Stomach smooth muscle (tissue), 2 donors: ENCODE data around the gene ATF7.

Source experiments
- H3K27ac ChIP-seq: one replicate; pipeline ENCODE4 v1.7.0; 2013; ENCODE audit warnings: mild to moderate bottlenecking, low read length, inconsistent platforms
- H3K27me3 ChIP-seq, 2 donors: one replicate each; pipeline ENCODE4 v1.7.0; 2013; ENCODE audit warnings: low read length in 2 of 2; ENCODE audit not compliant: insufficient read depth in 2 of 2, control insufficient read depth in 1 of 2
- H3K36me3 ChIP-seq, 2 donors: one replicate each; pipeline ENCODE4 v1.7.0; 2013; ENCODE audit warnings: low read length in 2 of 2; ENCODE audit not compliant: control insufficient read depth in 2 of 2, insufficient read depth in 2 of 2
- H3K4me1 ChIP-seq: one replicate; pipeline ENCODE4 v1.7.0; 2013; ENCODE audit warnings: low read length; ENCODE audit not compliant: control insufficient read depth, insufficient read depth
- H3K4me3 ChIP-seq, 2 donors: one replicate each; pipeline ENCODE4 v1.7.0; 2013; ENCODE audit warnings: low read length in 2 of 2
- H3K9ac ChIP-seq, 2 donors: one replicate each; pipeline ENCODE4 v1.7.0; 2013; ENCODE audit warnings: low read length in 2 of 2, mild to moderate bottlenecking in 1 of 2
- H3K9me3 ChIP-seq, 2 donors: one replicate each; pipeline ENCODE4 v1.7.0; 2013; ENCODE audit warnings: low read length in 2 of 2; ENCODE audit not compliant: control insufficient read depth in 2 of 2
- donor health status: healthy.
- donor health status: Pancreatic carcinoma.

ATF7 gene

GRCh38 chr12:53502983-53503728 is 123.0 kb downstream of the ATF7 start:
- no peak overlapping the region for H3K4me3 ChIP-seq
- H3K9me3 ChIP-seq: no peaks in the 10 kb centered on the region
- peaks cover 36% of the 10 kb centered on the region for H3K4me1 ChIP-seq
- H3K27ac ChIP-seq: no peak overlapping the region
- H3K9ac ChIP-seq: peak overlapping the region in 1 of 2 donors; percentile 6
- H3K36me3 ChIP-seq: peaks cover 14 to 23% of the 10 kb centered on the region in 2 donors
- no peaks in the 10 kb centered on the region for H3K27me3 ChIP-seq

GRCh38 chr12:53502331-53502730 is 123.9 kb downstream of the ATF7 start:
- peaks cover 36% of the 10 kb centered on the region for H3K4me1 ChIP-seq
- peak overlapping the region in 1 of 2 donors; percentile 90 for H3K4me3 ChIP-seq
- H3K27ac ChIP-seq: peak overlapping the region; percentile 99
- H3K9me3 ChIP-seq: no peaks in the 10 kb centered on the region
- peaks cover 14 to 25% of the 10 kb centered on the region in 2 donors for H3K36me3 ChIP-seq
- no peaks in the 10 kb centered on the region for H3K27me3 ChIP-seq
- peak overlapping the region in 1 of 2 donors; percentile 29 for H3K9ac ChIP-seq

GRCh38 chr12:53501615-53502181 is 124.5 kb downstream of the ATF7 start:
- no peaks in the 10 kb centered on the region for H3K9me3 ChIP-seq
- H3K4me1 ChIP-seq: peaks cover 36% of the 10 kb centered on the region
- no peaks in the 10 kb centered on the region for H3K27me3 ChIP-seq
- peaks cover 14 to 21% of the 10 kb centered on the region in 2 donors for H3K36me3 ChIP-seq
- peak overlapping the region; percentile 65 to 90 for H3K4me3 ChIP-seq
- H3K9ac ChIP-seq: peak overlapping the region; percentile 51 to 88
- H3K27ac ChIP-seq: peak overlapping the region; percentile 99

- Histone ChIP-seq H3K4me1 (peaks cover 36% of the 10 kb centered on the region), H3K9ac (peak within 1 kb of the TSS; percentile 88 to 98), H3K27ac (peak within 1 kb of the TSS; percentile 99), H3K27me3 (no peaks in the 10 kb centered on the region), H3K36me3 (peaks cover 9 to 15% of the 10 kb centered on the region in 2 donors), H3K9me3 (no peaks in the 10 kb centered on the region), H3K4me3 (peak within 1 kb of the TSS; percentile 65 to 90)
Measured at GRCh38 chr12:53500776-53501614, 125.2 kb downstream of the ATF7 start, which contains the start of gene TARBP2. TSS of gene TARBP2 (plus strand) at chr12:53501283. CDS start at chr12:53501409, 126 bp downstream.

GRCh38 chr12:53500142-53500775 is 125.9 kb downstream of the ATF7 start:
- Histone ChIP-seq H3K27ac (peak overlapping the region; percentile 99), H3K4me1 (peaks cover 40% of the 10 kb centered on the region), H3K36me3 (peaks cover 7 to 9% of the 10 kb centered on the region in 2 donors), H3K9me3 (no peaks in the 10 kb centered on the region), H3K27me3 (no peaks in the 10 kb centered on the region), H3K9ac (peak overlapping the region; percentile 68 to 98), H3K4me3 (peak overlapping the region; percentile 50 to 90)

GRCh38 chr12:53499266-53500141 is 126.7 kb downstream of the ATF7 start, which contains the start of gene MAP3K12:
TSS of gene MAP3K12 (minus strand) at chr12:53499458. CDS start at chr12:53487391, 12,067 bp downstream.
- peaks cover 4 to 6% of the 10 kb centered on the region in 2 donors for H3K36me3 ChIP-seq
- H3K9ac ChIP-seq: peak within 1 kb of the TSS; percentile 68 to 98
- H3K9me3 ChIP-seq: no peaks in the 10 kb centered on the region
- H3K27ac ChIP-seq: peak within 1 kb of the TSS; percentile 99
- H3K27me3 ChIP-seq: no peaks in the 10 kb centered on the region
- H3K4me1 ChIP-seq: peaks cover 37% of the 10 kb centered on the region
- peak within 1 kb of the TSS; percentile 64 to 90 for H3K4me3 ChIP-seq

GRCh38 chr12:53498235-53498630 is 127.9 kb downstream of the ATF7 start:
- Histone ChIP-seq H3K36me3 (peaks cover 0 to 2% of the 10 kb centered on the region in 2 donors), H3K9ac (peak overlapping the region in 1 of 2 donors; percentile 48), H3K4me3 (peak overlapping the region in 1 of 2 donors; percentile 90), H3K9me3 (no peaks in the 10 kb centered on the region), H3K4me1 (peaks cover 46% of the 10 kb centered on the region), H3K27ac (peak overlapping the region; percentile 99), H3K27me3 (no peaks in the 10 kb centered on the region)

- Histone ChIP-seq H3K27ac (no peak overlapping the region), H3K9ac (no peak overlapping the region), H3K4me1 (peaks cover 49% of the 10 kb centered on the region), H3K36me3 (peaks cover 0 to 2% of the 10 kb centered on the region in 2 donors), H3K4me3 (no peak overlapping the region), H3K27me3 (no peaks in the 10 kb centered on the region), H3K9me3 (no peaks in the 10 kb centered on the region)
Measured at GRCh38 chr12:53497461-53497860, 128.7 kb downstream of the ATF7 start.

GRCh38 chr12:53496752-53497032 is 129.5 kb downstream of the ATF7 start:
- Histone ChIP-seq H3K27ac (no peak overlapping the region), H3K4me3 (no peak overlapping the region), H3K36me3 (peaks cover 0 to 2% of the 10 kb centered on the region in 2 donors), H3K9me3 (no peaks in the 10 kb centered on the region), H3K9ac (no peak overlapping the region), H3K4me1 (peaks cover 47% of the 10 kb centered on the region), H3K27me3 (no peaks in the 10 kb centered on the region)
